Omental fat pad (tissue), 4 donors: ENCODE data around the gene OSM. TPM values are rescaled to one million over a fixed set of nuclear protein-coding genes. Genes with fewer than 3 reads are reported as not detected.

Experiments
- ATAC-seq: fragments of 150-250 bp; one replicate; pipeline ENCODE4 v1.9.1; 2016; ENCODE audit warnings: mild to moderate bottlenecking, moderate library complexity; ENCODE audit not compliant: low FRiP score
- DNase-seq: peaks from one replicate; pipeline ENCODE4 v3.0.0-alpha.2; 2019; ENCODE audit warnings: low spot score
- CTCF ChIP-seq, 3 donors: fragments of 450-650 bp; IDR thresholded peaks; one replicate each; pipeline ENCODE4 v1.5.1; 2016 to 2017; ENCODE audit warnings: antibody characterized with exemption in 3 of 3, mild to moderate bottlenecking in 3 of 3, moderate library complexity in 2 of 3
- total RNA-seq, 4 donors: library from RNA; depleted of rRNA; stranded (reverse); fragments of >200 nt; gene quantifications; one replicate each; pipeline ENCODE4 v1.1.0, GENCODE V29; 2016

OSM gene
- total RNA-seq, 4 donors from 2014 or later, result 7.1 to 17.8 (median 8.6) TPM

DNA sequence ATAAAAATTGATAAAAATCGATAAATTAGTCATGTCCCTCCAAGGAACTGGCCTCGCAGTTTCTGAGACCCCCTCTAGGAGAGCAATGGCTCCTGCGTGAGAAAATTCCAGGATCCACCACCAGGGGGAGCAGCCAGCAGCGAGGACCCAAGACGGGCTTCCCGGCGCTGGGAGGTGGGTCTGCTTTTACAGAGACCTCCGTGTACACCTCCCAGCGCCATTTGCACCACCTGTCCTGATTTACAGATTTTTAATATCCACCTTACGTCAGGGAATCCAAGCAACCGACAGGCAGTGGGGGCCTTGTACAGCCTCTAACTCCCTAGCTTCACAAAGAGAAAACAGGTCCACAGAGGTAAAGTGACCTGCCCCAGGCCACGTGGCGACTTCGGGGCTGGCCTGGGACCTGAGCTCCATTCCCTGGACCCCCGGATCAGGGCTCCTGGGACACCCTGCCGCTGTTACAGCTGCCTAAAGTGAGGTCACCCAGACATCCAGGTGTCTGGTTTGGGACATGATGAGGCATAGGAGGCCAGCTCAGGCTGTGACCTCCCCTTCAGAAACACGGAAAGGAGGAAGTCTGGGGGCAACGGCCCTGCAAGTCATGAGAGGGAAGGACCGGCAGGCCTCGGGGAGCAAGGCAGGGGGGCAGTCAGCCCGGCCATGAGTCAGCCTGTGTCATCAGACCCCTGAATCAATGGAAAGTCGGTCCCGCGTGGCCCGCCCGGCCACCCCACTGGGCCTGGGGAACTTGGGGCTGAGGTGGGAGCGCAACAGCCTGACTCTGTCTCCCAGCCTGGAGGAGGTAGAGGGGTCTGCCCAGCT lies 3.5 kb downstream of the OSM start:
- ATAC-seq (no peak), DNase-seq (no peak)
- peak in 2 of 3 donors; percentile 94 to 98 for TF ChIP-seq CTCF (IDR thresholded peaks at IDR 0.05)

DNA sequence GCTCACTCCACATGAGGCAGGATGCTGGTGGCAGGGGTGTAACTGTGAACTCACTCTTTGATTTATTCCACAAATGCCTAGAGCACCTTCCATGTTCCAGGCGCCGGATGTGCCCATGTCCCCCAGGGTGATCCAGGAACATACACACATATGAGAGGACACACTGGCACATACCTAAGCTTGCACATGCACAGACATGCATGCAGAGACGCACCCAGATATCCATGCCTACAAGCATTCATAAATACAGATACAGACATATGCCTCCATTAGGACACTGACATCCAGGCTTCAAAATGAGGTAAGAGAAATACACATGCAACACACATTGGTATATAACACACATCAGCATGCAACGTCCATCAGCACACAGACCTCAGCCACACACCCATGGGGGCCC lies 4.5 kb downstream of the OSM start:
- DNase-seq, result no peak
- TF ChIP-seq CTCF (IDR thresholded peaks at IDR 0.05), result no peak
- no peak for ATAC-seq

GRCh38 chr22:30261134-30261533 lies 5.5 kb downstream of the OSM start:
- ATAC-seq, result no peak
- TF ChIP-seq CTCF (IDR thresholded peaks at IDR 0.05), result no peak
- DNase-seq, result no peak

GRCh38 chr22:30260682-30261081 lies 6.0 kb downstream of the OSM start:
- TF ChIP-seq CTCF (IDR thresholded peaks at IDR 0.05), result no peak
- DNase-seq (no peak), ATAC-seq (no peak)

GRCh38 chr22:30260276-30260675 lies 6.4 kb downstream of the OSM start:
- ATAC-seq, result no peak
- TF ChIP-seq CTCF (IDR thresholded peaks at IDR 0.05), result no peak
- DNase-seq, result no peak

- TF ChIP-seq CTCF (IDR thresholded peaks at IDR 0.05), result no peak
- ATAC-seq (no peak), DNase-seq (no peak)
These were observed 12.3 kb downstream of the OSM start for GRCh38 chr22:30254314-30254713.

DNA sequence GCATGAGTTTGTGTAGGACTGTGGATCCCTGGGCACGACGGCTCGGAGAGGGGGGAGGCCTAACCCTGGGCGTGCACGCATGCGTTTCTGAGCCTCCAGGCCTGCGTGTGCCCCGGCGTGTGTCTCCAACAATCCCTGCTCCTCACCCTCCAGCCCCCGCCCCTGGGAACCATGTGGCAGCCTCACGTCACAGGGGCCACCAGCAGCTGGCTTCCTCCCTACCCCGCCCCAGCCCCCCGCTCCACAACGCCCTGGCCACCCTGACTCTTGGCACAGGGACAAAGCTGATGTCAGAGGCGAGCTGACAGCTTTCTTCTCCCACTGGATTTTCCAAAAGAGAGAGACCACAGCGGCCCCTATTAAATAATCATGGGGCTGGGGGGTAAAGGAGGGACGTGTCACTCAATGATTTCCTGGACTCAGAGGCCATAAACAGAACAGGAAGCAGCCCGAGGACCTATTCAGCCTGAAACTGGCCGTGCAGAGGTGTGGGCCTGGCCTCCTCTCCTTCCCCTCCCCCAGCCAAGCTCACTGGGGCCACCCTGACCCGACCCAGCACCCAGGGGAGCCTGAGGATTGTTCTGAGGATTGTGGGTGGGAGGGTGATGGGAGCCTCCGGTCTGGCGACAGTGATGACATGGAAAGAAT lies 13.3 kb downstream of the OSM start:
- ATAC-seq, result no peak
- no peak for DNase-seq
- TF ChIP-seq CTCF (IDR thresholded peaks at IDR 0.05), result no peak
